Measurements from ENCODE around the gene RPL10A.

RPL10A gene

GRCh38 chr6:35474942-35475570 lies 6.9 kb downstream of the RPL10A start:
- DNase-seq (ENCODE audit: low read depth, low spot score) = no peak

DNA sequence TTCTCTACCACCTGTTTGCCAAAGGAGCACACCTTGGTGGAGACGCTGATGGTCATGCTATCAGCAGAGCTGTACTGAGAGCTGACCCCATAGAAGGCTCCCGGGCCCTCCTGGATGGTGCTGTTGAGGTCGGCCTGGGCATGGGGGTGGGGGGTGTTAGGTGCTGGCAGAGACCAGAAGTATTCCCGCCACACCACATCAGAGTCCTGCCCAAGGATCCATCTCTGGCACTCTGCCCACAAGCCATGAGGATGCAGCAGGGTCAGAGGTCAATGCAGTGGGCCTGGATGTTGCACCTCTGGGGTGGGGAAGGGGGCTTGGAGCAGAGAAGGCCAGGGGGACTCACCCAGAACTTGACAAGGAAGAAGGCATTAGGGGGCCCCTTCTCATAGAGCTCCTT lies 7.4 kb downstream of the RPL10A start:
- DNase-seq (ENCODE audit: low read depth, low spot score) = no peak

GRCh38 chr6:35476004-35476403 lies 7.8 kb downstream of the RPL10A start:
- no peak for DNase-seq (ENCODE audit: low read depth, low spot score)

GRCh38 chr6:35477028-35477427 lies 8.8 kb downstream of the RPL10A start:
- no peak for DNase-seq (ENCODE audit: low read depth, low spot score)

DNA sequence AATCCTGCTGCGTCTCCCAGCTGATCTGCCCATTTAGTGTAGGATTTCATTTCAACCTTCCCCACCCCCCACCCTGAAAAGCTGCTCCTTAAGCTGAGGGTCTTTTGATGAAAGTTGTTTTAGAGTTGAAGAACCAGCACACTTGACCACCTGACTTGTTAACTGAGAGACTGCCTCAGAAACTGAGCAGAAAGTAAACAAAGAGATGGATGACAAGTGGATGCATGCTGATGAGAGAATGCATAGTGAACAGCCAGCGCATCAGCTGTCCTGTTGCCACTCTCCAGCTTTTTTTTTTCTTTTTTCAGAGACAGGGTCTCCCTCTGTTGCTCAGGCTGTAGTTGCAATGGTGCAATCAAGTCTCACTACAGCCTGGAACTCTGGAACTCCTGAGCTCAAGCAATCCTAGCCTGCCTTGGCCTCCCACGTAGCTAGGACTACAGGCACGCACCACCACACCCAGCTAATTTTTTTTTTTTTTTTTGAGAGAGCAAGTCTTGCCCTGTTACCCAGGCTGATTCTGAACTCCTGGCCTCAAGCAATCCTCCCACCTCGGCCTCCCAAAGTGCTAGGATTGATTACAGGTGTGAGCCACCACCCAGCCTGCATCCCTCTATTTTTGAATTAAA lies 9.5 kb downstream of the RPL10A start:
- no peak for DNase-seq (ENCODE audit: low read depth, low spot score)

- DNase-seq (ENCODE audit: low read depth, low spot score) = no peak
These were observed 10.1 kb downstream of the RPL10A start for GRCh38 chr6:35478259-35478658.

GRCh38 chr6:35480176-35480575 lies 12.0 kb downstream of the RPL10A start:
- DNase-seq (ENCODE audit: low read depth, low spot score) = no peak

GRCh38 chr6:35481226-35481625 lies 13.0 kb downstream of the RPL10A start:
- no peak for DNase-seq (ENCODE audit: low read depth, low spot score)

DNA sequence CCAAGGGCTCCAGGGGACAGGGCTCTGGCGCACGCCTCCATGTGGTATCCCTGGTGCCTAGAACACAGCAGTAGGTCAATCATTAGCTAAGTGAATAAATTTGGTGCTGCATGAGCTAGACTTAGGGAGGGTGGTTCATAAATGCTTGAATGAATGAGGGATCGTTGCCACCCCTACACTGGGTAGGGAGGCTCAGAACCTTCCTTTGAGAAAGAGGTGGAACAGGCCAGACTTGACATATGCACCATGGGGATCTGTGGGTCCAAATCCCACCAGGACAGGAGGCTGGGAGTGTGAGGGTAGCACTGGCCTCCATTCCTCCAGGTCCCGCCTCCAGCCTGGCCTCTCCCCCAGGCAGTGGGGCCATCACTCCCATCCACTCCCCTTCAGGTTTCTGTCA lies 14.9 kb downstream of the RPL10A start:
- no peak for DNase-seq (ENCODE audit: low read depth, low spot score)

- no peak for DNase-seq (ENCODE audit: low read depth, low spot score)
These were observed 15.3 kb downstream of the RPL10A start for GRCh38 chr6:35483490-35483889.

GRCh38 chr6:35483893-35484645 lies 15.9 kb downstream of the RPL10A start:
- no peak for DNase-seq (ENCODE audit: low read depth, low spot score)

DNA sequence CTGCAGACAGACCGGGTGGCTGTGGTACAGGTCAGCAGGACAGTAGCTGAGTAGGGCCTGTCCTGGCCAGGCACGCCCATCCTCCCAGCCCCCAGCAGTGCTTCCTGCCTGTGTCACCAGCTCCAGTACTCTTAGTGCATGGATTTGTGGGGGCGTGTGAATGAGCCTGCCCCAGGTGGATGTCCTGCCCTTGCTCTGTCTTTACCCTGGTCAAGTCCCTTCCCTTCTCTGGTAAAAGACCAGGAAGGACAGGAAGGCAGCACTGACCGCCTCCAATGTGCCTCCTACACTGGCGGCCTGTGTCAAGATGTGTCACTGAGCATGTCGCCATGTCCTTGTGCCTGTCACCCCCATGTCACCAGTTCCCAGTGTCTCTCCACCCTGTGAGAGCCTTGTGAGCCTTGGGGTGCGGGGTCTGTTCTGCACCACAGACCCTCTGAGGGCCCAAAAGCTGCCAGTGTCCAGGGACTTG lies 16.8 kb downstream of the RPL10A start:
- DNase-seq (ENCODE audit: low read depth, low spot score) = no peak

- no peak for DNase-seq (ENCODE audit: low read depth, low spot score)
These were observed 17.2 kb downstream of the RPL10A start for GRCh38 chr6:35485402-35485877.

DNA sequence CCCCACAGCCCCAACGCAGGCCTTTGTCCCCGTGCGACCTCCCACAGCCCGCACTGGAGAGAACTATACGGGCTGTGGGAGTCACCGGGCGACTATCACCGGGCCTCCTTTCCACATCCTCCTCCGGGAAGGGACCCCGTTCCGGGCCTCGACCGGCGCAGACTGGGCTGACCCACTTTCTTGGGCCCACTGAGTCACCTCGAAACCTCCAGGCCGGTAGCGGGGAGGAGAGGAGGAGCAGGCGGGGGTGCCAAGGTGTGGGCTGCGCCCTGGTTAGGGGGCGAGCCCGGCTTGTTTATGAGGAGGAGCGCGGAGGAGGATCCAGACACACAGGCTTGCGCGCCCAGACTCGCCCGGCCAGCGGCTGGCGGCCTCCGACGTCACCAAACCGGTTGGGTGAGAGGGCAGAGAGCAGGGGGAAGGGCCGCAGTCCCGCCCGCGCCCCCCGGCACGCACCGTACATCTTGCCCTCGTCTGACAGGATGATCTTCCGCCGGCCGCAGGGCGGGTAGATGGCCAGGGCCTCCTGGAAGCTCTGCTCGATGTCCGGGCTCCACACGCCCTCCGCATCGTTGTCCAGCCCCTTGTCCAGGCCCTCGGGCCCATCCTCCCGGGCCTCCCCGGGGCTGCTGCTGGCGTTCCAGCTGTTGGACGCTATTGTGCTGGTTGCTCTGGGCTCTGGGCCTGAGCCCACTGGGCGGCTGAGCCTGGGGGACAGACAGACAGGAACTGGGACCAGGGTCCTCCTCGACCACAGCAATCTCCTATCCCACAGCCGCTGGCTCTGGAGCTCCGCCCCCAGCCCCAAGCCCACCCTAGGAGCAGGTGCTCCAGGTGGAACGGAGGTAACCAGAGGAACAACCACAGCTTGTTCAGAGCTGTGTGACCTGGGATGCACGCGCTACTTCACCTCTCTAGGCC lies 18.1 kb downstream of the RPL10A start:
- no peak for DNase-seq (ENCODE audit: low read depth, low spot score)

- no peak for DNase-seq (ENCODE audit: low read depth, low spot score)
These were observed 19.7 kb downstream of the RPL10A start for GRCh38 chr6:35487658-35488516.

- DNase-seq (ENCODE audit: low read depth, low spot score) = no peak
These were observed 20.3 kb downstream of the RPL10A start for GRCh38 chr6:35488517-35488862.

DNA sequence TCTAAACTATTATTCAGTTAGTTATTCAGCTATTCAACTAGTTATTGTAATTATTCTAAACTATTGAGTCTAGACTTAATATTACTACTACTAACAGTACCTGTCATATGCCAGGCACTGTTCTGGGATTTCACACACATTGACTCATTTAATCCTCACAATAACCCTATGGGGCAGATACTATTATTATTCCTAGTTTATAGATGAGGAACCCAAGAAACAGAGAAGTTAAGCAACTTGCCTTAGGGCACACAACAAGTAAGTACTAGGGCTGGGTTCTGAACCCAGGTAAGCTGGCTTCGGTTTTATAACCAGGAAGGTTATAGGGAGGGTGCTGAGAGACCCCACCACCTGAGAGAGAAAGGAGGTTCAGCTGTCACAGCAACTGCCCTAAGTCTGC lies 20.9 kb downstream of the RPL10A start:
- no peak for DNase-seq (ENCODE audit: low read depth, low spot score)

GRCh38 chr6:35489995-35490791 lies 22.0 kb downstream of the RPL10A start:
- no peak for DNase-seq (ENCODE audit: low read depth, low spot score)

DNA sequence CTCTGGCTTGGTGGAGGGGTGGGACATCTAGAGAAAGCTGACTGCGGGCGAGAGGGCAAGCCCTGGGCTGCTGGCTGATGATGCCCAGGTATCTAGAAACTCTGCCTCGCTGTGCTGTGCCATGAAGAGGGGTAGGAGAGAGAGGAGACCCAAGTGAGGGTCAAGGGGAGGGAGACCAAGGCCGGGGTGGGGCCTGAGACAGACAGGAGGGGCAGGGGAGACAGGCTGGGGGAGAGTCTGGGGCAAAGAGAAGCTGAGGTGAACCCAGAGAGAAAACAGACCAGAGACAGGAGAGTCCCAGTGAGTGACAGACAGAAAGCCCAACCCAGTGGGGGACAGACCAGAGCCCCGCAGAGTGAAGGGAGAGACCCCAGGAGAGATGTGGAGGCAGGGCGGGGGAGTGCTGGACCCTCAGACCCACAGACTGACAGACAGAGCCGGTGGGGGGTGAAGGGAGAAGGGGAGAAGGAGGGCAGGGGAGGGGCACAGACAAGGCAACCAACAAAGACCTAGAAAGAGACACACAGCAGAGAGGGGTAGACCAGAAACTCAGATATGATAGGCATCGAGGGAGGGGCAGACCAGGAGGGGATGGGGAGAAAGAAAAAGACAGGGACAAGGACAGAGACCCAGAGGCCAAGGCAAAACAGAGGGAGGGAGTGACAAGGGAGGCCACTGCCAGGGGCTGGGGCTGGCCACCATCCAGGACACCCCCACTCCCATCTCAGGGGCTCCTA lies 22.8 kb downstream of the RPL10A start:
- DNase-seq (ENCODE audit: low read depth, low spot score) = no peak
